Panc1 (cell line): ENCODE measurements around the gene ST3GAL4. TPM values are rescaled to one million over a fixed set of nuclear protein-coding genes. Genes with fewer than 3 reads are reported as not detected.
"Not testable (repeated sequence)": the region's sequence is repeated elsewhere in the genome, so short reads cannot be mapped to it uniquely, and the experiment has no call there.

Experiments
- ATAC-seq: fragments of 200-7000 bp; cut with Tn5 transposase; 2 replicates; pipeline ENCODE4 v1.9.1; 2020; ENCODE audit warnings: mild to moderate bottlenecking, moderate library complexity
- BruUV-seq: library from RNA; stranded (reverse); fragments of 400-500 nt; replicated peaks from 2 replicates; lab custom pipeline; 2021; lab: Mats Ljungman, UMichigan
- CTCF ChIA-PET: fragments of 300-600 bp; sonication (Branson Sonifier 250); formaldehyde crosslinking; loops from one replicate; lab custom pipeline; 2022; ENCODE audit warnings: antibody characterized with exemption; lab: Charles Lee
- POLR2A ChIA-PET: fragments of 300-600 bp; sonication (Branson Sonifier 250); formaldehyde crosslinking; loops from one replicate; lab custom pipeline; 2022; ENCODE audit warnings: antibody characterized with exemption; lab: Charles Lee
- DNase-seq: peaks from one replicate; pipeline ENCODE4 v3.0.0-alpha.2; 2010; ENCODE audit warnings: low read depth, low spot score
- H3K27ac ChIP-seq: 2 replicates; pipeline ENCODE4 v1.5.1; 2011; ENCODE audit warnings: mild to moderate bottlenecking, low read length, inconsistent platforms
- H3K27me3 ChIP-seq: fragments of 200-500 bp; sonication (Bioruptor generic); 2 replicates; pipeline ENCODE4 v1.6.0; 2014; ENCODE audit warnings: low read length, inconsistent platforms; ENCODE audit not compliant: control insufficient read depth, insufficient read depth
- H3K36me3 ChIP-seq: fragments of 200-500 bp; sonication (Bioruptor generic); 2 replicates; pipeline ENCODE4 v1.5.1; 2014; ENCODE audit warnings: inconsistent platforms, mild to moderate bottlenecking, low read length, moderate library complexity; ENCODE audit not compliant: control insufficient read depth, insufficient read depth
- H3K4me1 ChIP-seq: 2 replicates; pipeline ENCODE4 v1.5.1; 2011; ENCODE audit warnings: inconsistent platforms, mild to moderate bottlenecking, low read length, moderate library complexity; ENCODE audit not compliant: control insufficient read depth, insufficient read depth
- H3K4me3 ChIP-seq, 2 experiments: 2 replicates each; pipeline ENCODE4 v1.5.1; 2011 to 2012; ENCODE audit warnings: low read depth in 2 of 2, low read length in 2 of 2, mild to moderate bottlenecking in 2 of 2, inconsistent platforms in 1 of 2, moderate library complexity in 1 of 2
- H3K9me3 ChIP-seq: fragments of 200-500 bp; sonication (Bioruptor generic); 2 replicates; pipeline ENCODE4 v1.5.1; 2014; ENCODE audit warnings: low read depth, mild to moderate bottlenecking, inconsistent platforms, low read length, moderate library complexity; ENCODE audit not compliant: control insufficient read depth, insufficient read depth
- CTCF ChIP-seq: fragments of 450-650 bp; IDR thresholded peaks from 2 replicates; pipeline ENCODE4 v1.5.1; 2017; ENCODE audit warnings: mild to moderate bottlenecking
- POLR2AphosphoS5 ChIP-seq: IDR thresholded peaks from 2 replicates; pipeline ENCODE4 v1.6.1; 2012; ENCODE audit warnings: mild to moderate bottlenecking, low read depth, low read length, moderate library complexity
- REST ChIP-seq, 2 experiments: IDR thresholded peaks; 2 replicates each; pipeline ENCODE4 v1.6.1; 2011 to 2012; ENCODE audit warnings: low read depth in 2 of 2, control low read depth in 1 of 2, low read length in 1 of 2, mild to moderate bottlenecking in 1 of 2, moderate library complexity in 1 of 2; ENCODE audit not compliant: insufficient read depth in 1 of 2
- SIN3A ChIP-seq: IDR thresholded peaks from 2 replicates; pipeline ENCODE4 v1.6.1; 2012; ENCODE audit warnings: low read depth, mild to moderate bottlenecking, low read length, moderate library complexity, borderline replicate concordance; ENCODE audit not compliant: insufficient read depth
- TCF7L2 ChIP-seq: IDR thresholded peaks from 2 replicates; pipeline ENCODE4 v1.6.1; 2011; ENCODE audit warnings: mild to moderate bottlenecking, low read depth, low read length, inconsistent platforms
- in situ Hi-C: cut with HindIII; loops from 2 replicates; pipeline ENCODE4 v1.10.0; 2016; ENCODE audit warnings: low sequenced_read_pairs, low pct_unique_long_range_greater_than_20kb
- intact Hi-C: fragments of 100-400 bp; cut with micrococcal nuclease; formaldehyde crosslinking; loops from one replicate; pipeline ENCODE4 v1.10.0; 2022; ENCODE audit not compliant: unreplicated experiment
- total RNA-seq: library from RNA; stranded (reverse); gene quantifications from one replicate; pipeline ENCODE4 v1.2.1, GENCODE V29; 2021; ENCODE audit not compliant: unreplicated experiment

ST3GAL4 gene
- total RNA-seq, 1 experiment from 2014 or later = 56.6 TPM

GRCh38 chr11:126378763-126379162, 23.3 kb downstream of the ST3GAL4 start:
- BruUV-seq = TSS peak; percentile 33
- intact Hi-C loops = no loop called here
- DNase-seq = no peak
- ChIA-PET POLR2A (no interaction called here), CTCF (interaction anchor here (0.8 kb wide), 1 partner anchor 68 kb away, joined by 3 read pairs; no protein-coding TSS in a partner anchor)
- in situ Hi-C loops = no loop called here
- Histone ChIP-seq H3K36me3 (no peaks in the 10 kb centered on the region), H3K27me3 (no peaks in the 10 kb centered on the region), H3K27ac (no peak overlapping the region), H3K4me3 (no peak overlapping the region), H3K4me1 (0 out of 2 replicates have a peak, but pooled peaks cover 5% of the 10 kb centered on the region), H3K9me3 (no peaks in the 10 kb centered on the region)
- no peak for TF ChIP-seq TCF7L2
- no peak for TF ChIP-seq SIN3A
- TF ChIP-seq POLR2AphosphoS5 = no peak
- no peak for TF ChIP-seq REST (IDR thresholded peaks at IDR 0.05; ENCODE audit: insufficient read depth in 1 of 2, low read depth in 2 of 2, low read length in 1 of 2)
- no peak for TF ChIP-seq CTCF
- ATAC-seq = no peak

- CTCF ChIA-PET = no interaction called here
- H3K27ac ChIP-seq = no peak overlapping the region
- ATAC-seq = no peak
- TF ChIP-seq CTCF = no peak
- TF ChIP-seq SIN3A = no peak
- no peak for TF ChIP-seq REST (IDR thresholded peaks at IDR 0.05; ENCODE audit: insufficient read depth in 1 of 2, low read depth in 2 of 2, low read length in 1 of 2)
- TF ChIP-seq TCF7L2 = no peak
- BruUV-seq = no TSS peak
- intact Hi-C loops = no loop called here
- H3K27me3 ChIP-seq = no peaks in the 10 kb centered on the region
- H3K36me3 ChIP-seq = no peaks in the 10 kb centered on the region
- peaks cover 5% of the 10 kb centered on the region for H3K4me1 ChIP-seq
- in situ Hi-C loops = no loop called here
- H3K9me3 ChIP-seq = no peaks in the 10 kb centered on the region
- no peak for DNase-seq
- POLR2A ChIA-PET = no interaction called here
- H3K4me3 ChIP-seq = no peak overlapping the region
These were observed 25.4 kb downstream of the ST3GAL4 start for GRCh38 chr11:126380909-126381308.

- H3K36me3 ChIP-seq, CTCF ChIA-PET, POLR2A ChIA-PET, in situ Hi-C loops, intact Hi-C loops, BruUV-seq, H3K27me3 ChIP-seq, H3K9me3 ChIP-seq, DNase-seq, H3K4me3 ChIP-seq, H3K27ac ChIP-seq, ATAC-seq: not testable (repeated sequence)
- H3K4me1 ChIP-seq = peaks cover 16% of the 10 kb centered on the region
These were observed 26.5 kb downstream of the ST3GAL4 start for GRCh38 chr11:126381960-126382359.

- H3K4me1 ChIP-seq = peaks cover 18% of the 10 kb centered on the region
- in situ Hi-C loops, H3K9me3 ChIP-seq, ATAC-seq, H3K4me3 ChIP-seq, DNase-seq, H3K27me3 ChIP-seq, H3K36me3 ChIP-seq, H3K27ac ChIP-seq, intact Hi-C loops, BruUV-seq, POLR2A ChIA-PET: not testable (repeated sequence)
- CTCF ChIA-PET = interaction anchor here (0.6 kb wide), 1 partner anchor 460 kb away, joined by 10 read pairs; no protein-coding TSS in a partner anchor
These were observed 27.2 kb downstream of the ST3GAL4 start for GRCh38 chr11:126382641-126383040.
